PFSK-1 (cell line): ENCODE results near the gene ODF2.

Experiments
- FOXP2 ChIP-seq: optimal IDR thresholded peaks from 2 replicates; pipeline ENCODE3; 2011; ENCODE audit warnings: borderline replicate concordance, control low read depth, inconsistent platforms; ENCODE audit not compliant: insufficient read depth; ENCODE audit errors: extremely low read length, extremely low read depth
- POLR2AphosphoS5 ChIP-seq: IDR thresholded peaks from 2 replicates; pipeline ENCODE4 v1.6.1; 2012; ENCODE audit warnings: low read depth, mild to moderate bottlenecking, control low read depth, low read length, moderate library complexity
- SIN3A ChIP-seq: IDR thresholded peaks from 2 replicates; pipeline ENCODE4 v1.6.1; 2012; ENCODE audit warnings: mild to moderate bottlenecking, low read length, moderate library complexity, borderline replicate concordance; ENCODE audit not compliant: insufficient read depth
- TAF1 ChIP-seq: IDR thresholded peaks from 2 replicates; pipeline ENCODE4 v1.6.1; 2012; ENCODE audit warnings: low read length, control low read depth, borderline replicate concordance; ENCODE audit not compliant: insufficient read depth
- TF ChIP-seq, protein P1 (sequence below), 2 experiments: IDR thresholded peaks; 2 replicates each; pipeline versions ENCODE4 v1.6.1 to v1.8.0; 2011 to 2012; ENCODE audit warnings: low read depth in 2 of 2, low read length in 2 of 2, control low read depth in 1 of 2, inconsistent platforms in 1 of 2, mild to moderate bottlenecking in 1 of 2, moderate library complexity in 1 of 2; ENCODE audit not compliant: insufficient read depth in 1 of 2

The ODF2 gene

GRCh38 chr9:128429513-128430086 lies 26.2 kb upstream of the ODF2 start:
- TF ChIP-seq POLR2AphosphoS5 = no peak
- no peak for TF ChIP-seq TAF1
- TF ChIP-seq FOXP2 = no peak
- no peak for TF ChIP-seq SIN3A
- TF ChIP-seq, protein P1, sequence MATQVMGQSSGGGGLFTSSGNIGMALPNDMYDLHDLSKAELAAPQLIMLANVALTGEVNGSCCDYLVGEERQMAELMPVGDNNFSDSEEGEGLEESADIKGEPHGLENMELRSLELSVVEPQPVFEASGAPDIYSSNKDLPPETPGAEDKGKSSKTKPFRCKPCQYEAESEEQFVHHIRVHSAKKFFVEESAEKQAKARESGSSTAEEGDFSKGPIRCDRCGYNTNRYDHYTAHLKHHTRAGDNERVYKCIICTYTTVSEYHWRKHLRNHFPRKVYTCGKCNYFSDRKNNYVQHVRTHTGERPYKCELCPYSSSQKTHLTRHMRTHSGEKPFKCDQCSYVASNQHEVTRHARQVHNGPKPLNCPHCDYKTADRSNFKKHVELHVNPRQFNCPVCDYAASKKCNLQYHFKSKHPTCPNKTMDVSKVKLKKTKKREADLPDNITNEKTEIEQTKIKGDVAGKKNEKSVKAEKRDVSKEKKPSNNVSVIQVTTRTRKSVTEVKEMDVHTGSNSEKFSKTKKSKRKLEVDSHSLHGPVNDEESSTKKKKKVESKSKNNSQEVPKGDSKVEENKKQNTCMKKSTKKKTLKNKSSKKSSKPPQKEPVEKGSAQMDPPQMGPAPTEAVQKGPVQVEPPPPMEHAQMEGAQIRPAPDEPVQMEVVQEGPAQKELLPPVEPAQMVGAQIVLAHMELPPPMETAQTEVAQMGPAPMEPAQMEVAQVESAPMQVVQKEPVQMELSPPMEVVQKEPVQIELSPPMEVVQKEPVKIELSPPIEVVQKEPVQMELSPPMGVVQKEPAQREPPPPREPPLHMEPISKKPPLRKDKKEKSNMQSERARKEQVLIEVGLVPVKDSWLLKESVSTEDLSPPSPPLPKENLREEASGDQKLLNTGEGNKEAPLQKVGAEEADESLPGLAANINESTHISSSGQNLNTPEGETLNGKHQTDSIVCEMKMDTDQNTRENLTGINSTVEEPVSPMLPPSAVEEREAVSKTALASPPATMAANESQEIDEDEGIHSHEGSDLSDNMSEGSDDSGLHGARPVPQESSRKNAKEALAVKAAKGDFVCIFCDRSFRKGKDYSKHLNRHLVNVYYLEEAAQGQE (IDR thresholded peaks at IDR 0.05; ENCODE audit: insufficient read depth in 1 of 2, low read depth in 2 of 2, low read length in 2 of 2) = no peak

DNA sequence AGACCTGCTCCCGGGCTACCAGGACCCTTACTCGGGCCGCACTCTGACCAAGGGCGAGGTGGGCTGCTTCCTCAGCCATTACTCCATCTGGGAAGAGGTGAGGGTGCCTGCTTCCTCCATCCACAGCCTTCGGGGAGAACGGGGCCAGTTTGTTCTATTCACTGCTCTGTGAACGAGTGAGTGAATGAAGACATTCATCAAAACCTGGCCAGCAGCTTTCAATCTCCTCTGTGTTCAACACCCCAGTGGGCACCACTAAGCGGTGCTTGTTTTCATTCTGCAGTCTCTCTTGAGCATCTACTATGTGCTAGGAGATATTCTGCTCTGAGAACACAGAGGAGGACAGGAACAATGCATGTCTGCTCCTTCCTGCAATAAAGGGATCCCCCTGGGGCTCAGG lies 24.6 kb upstream of the ODF2 start:
- TF ChIP-seq SIN3A (no peak), POLR2AphosphoS5 (no peak), TAF1 (no peak), FOXP2 (no peak)
- TF ChIP-seq, protein P1 (IDR thresholded peaks at IDR 0.05; ENCODE audit: insufficient read depth in 1 of 2, low read depth in 2 of 2, low read length in 2 of 2) = no peak

DNA sequence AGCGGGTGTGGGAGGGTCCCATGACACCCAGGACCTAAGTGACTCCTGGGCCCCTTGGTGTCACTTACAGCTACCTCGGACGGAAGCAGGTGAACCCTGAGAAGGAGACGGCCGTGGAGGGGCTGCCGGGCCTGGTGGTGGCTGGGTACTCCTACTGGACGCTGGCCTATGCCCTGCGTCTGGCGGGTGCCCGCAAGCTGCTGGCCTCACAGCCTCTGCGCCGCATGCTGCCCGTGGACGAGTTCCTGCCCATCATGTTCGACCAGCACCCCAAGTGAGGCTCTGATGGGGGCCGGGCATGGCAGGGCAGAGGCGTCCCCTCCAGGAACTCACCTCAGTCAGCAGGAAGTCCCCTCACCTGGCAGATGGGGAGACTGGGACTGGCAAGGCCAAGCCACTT lies 21.5 kb upstream of the ODF2 start:
- no peak for TF ChIP-seq TAF1
- no peak for TF ChIP-seq SIN3A
- no peak for TF ChIP-seq FOXP2
- TF ChIP-seq, protein P1 (IDR thresholded peaks at IDR 0.05; ENCODE audit: insufficient read depth in 1 of 2, low read depth in 2 of 2, low read length in 2 of 2) = no peak
- no peak for TF ChIP-seq POLR2AphosphoS5

DNA sequence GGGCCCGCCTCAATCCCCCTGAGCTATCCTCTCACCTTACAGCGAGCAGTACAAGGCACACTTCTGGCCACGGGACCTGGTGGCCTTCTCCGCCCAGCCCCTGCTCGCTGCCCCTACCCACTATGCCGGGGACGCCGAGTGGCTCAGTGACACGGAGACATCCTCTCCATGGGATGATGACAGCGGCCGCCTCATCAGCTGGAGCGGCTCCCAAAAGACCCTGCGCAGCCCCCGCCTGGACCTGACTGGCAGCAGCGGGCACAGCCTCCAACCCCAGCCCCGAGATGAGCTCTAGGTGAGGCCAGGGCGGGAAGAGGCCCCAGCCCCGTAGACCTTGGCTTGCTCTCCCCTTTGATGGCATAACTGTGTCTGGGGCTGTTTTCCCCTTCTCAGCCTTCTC lies 20.2 kb upstream of the ODF2 start:
- TF ChIP-seq FOXP2 = no peak
- no peak for TF ChIP-seq TAF1
- TF ChIP-seq, protein P1 (IDR thresholded peaks at IDR 0.05; ENCODE audit: insufficient read depth in 1 of 2, low read depth in 2 of 2, low read length in 2 of 2) = no peak
- TF ChIP-seq POLR2AphosphoS5 = no peak
- no peak for TF ChIP-seq SIN3A
